Cardiac muscle cell (in vitro differentiated cells and primary cell): Measurements from ENCODE around the gene FGF12. TPM values are rescaled to one million over a fixed set of nuclear protein-coding genes. Genes with fewer than 3 reads are reported as not detected.

Experiments used
- DNase-seq, 2 donors: peaks; one replicate each; pipeline versions ENCODE4 v3.0.0 to v3.0.0-alpha.2; 2010 to 2017; ENCODE audit warnings: low read depth in 1 of 2, low spot score in 1 of 2
- H3K27ac ChIP-seq: fragments of 200-600 bp; sonication (generic); 2 replicates; pipeline ENCODE4 v1.5.1; 2016
- H3K27me3 ChIP-seq: fragments of 200-600 bp; sonication (generic); 2 replicates; pipeline ENCODE4 v1.6.0; 2016; ENCODE audit warnings: control low read depth
- H3K36me3 ChIP-seq: fragments of 200-600 bp; sonication (generic); 2 replicates; pipeline ENCODE4 v1.5.1; 2016; ENCODE audit warnings: control low read depth
- H3K4me1 ChIP-seq: fragments of 200-600 bp; sonication (generic); 2 replicates; pipeline ENCODE4 v1.8.1; 2017; ENCODE audit warnings: low read depth, mild to moderate bottlenecking, mixed run types
- H3K4me3 ChIP-seq: fragments of 200-600 bp; sonication (generic); 2 replicates; pipeline ENCODE4 v1.5.1; 2016; ENCODE audit warnings: mild to moderate bottlenecking
- H3K9me3 ChIP-seq: fragments of 200-600 bp; sonication (generic); 2 replicates; pipeline ENCODE4 v1.5.1; 2017; ENCODE audit warnings: low read depth, mild to moderate bottlenecking, control low read depth
- CTCF ChIP-seq: IDR thresholded peaks from 2 replicates; pipeline ENCODE4 v1.5.1; 2012; ENCODE audit warnings: low read depth, mild to moderate bottlenecking, low read length
- polyA plus RNA-seq: library from polyadenylated mRNA; unstranded; fragments of >200 nt; fragmentation: Nextera tagmentation; extraction: Ambion mirVana; gene quantifications from 2 replicates; pipeline ENCODE4 v1.2.1, GENCODE V29; 2016
- total RNA-seq: library from RNA; depleted of rRNA; stranded (reverse); fragments of >200 nt; gene quantifications from 2 replicates; pipeline ENCODE4 v1.2.3, GENCODE V29; 2016

The FGF12 gene
- total and polyA plus RNA-seq, 2 experiments from 2014 or later: 1.2 to 1.7 TPM

- Histone ChIP-seq H3K27me3 (no peaks in the 10 kb centered on the region), H3K4me1 (peaks cover 19% of the 10 kb centered on the region), H3K4me3 (no peak overlapping the region), H3K27ac (no peak overlapping the region), H3K36me3 (no peaks in the 10 kb centered on the region), H3K9me3 (no peaks in the 10 kb centered on the region)
- no peak for DNase-seq
- TF ChIP-seq CTCF: no peak
Observed at GRCh38 chr3:192224634-192225155, 502.6 kb downstream of the FGF12 start.

GRCh38 chr3:192223815-192224214, 503.5 kb downstream of the FGF12 start:
- H3K36me3 ChIP-seq: no peaks in the 10 kb centered on the region
- no peak overlapping the region for H3K4me3 ChIP-seq
- no peaks in the 10 kb centered on the region for H3K27me3 ChIP-seq
- TF ChIP-seq CTCF: no peak
- H3K9me3 ChIP-seq: no peaks in the 10 kb centered on the region
- peak in 1 of 2 donors; percentile 13 for DNase-seq
- H3K4me1 ChIP-seq: peaks cover 19% of the 10 kb centered on the region
- H3K27ac ChIP-seq: no peak overlapping the region

DNA sequence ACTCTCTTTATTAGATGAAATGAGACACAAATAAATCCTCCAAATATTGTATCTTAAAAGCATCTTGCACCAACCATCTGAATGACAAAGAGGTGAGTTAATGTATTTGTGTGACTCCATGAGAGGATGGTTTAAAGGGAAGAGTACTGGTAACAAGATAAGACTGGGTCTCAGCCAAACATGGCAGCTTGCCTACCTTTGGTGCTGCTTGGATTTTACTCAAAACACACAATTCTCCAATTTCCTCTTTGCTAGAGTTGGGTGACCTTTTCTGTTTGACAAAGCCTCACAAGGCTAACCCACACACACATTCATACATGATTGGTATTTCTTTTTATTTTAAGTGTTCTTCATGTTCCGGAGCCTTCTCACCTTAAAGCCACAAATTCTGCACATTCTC, 506.4 kb downstream of the FGF12 start:
- Histone ChIP-seq H3K4me1 (peaks cover 19% of the 10 kb centered on the region), H3K27ac (no peak overlapping the region), H3K4me3 (no peak overlapping the region), H3K36me3 (no peaks in the 10 kb centered on the region), H3K9me3 (no peaks in the 10 kb centered on the region), H3K27me3 (no peaks in the 10 kb centered on the region)
- DNase-seq: no peak
- TF ChIP-seq CTCF: no peak

GRCh38 chr3:192219926-192220325, 507.4 kb downstream of the FGF12 start:
- no peak for TF ChIP-seq CTCF
- no peak for DNase-seq
- H3K36me3 ChIP-seq: no peaks in the 10 kb centered on the region

DNA sequence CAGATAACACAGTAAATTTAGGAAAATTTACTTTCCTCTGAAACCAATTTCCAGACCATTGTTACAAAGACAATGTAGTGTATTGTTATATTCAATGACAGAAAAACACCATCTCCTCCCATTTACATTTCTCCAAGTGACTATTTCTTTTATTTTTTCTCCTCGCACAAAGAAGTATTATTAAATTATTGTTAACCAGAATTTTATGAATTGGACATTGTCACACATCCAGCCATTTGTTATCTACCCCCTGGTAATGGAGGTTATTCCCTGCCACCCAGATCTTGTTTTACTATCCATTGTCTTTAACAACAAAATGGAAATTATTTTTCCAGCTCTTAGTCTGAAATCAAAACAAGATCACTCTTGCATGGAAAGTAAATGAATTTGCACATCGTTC, 511.3 kb downstream of the FGF12 start:
- H3K27ac ChIP-seq: no peak overlapping the region
- no peaks in the 10 kb centered on the region for H3K4me1 ChIP-seq
- no peak overlapping the region for H3K4me3 ChIP-seq
- no peaks in the 10 kb centered on the region for H3K9me3 ChIP-seq
- no peaks in the 10 kb centered on the region for H3K36me3 ChIP-seq
- DNase-seq: no peak
- TF ChIP-seq CTCF: no peak
- H3K27me3 ChIP-seq: no peaks in the 10 kb centered on the region

More at GRCh38 chr3:192219926-192220325, 507.4 kb downstream of the FGF12 start:
- peaks cover 19% of the 10 kb centered on the region for H3K4me1 ChIP-seq
- no peak overlapping the region for H3K4me3 ChIP-seq
- no peaks in the 10 kb centered on the region for H3K27me3 ChIP-seq
- H3K27ac ChIP-seq: no peak overlapping the region
- H3K9me3 ChIP-seq: no peaks in the 10 kb centered on the region
